ENCODE results near the gene IPO8.
"Not testable (repeated sequence)": the region's sequence is repeated elsewhere in the genome, so short reads cannot be mapped to it uniquely, and the experiment has no call there.

IPO8 gene

GRCh38 chr12:30631740-30632139 lies 63.9 kb downstream of the IPO8 start:
- Histone ChIP-seq H3K36me3 (ENCODE audit: control insufficient read depth, insufficient read depth, low read length) (peaks cover 54% of the 10 kb centered on the region), H3K4me3 (ENCODE audit: insufficient read depth, low read depth, low read length, poor library complexity, severe bottlenecking) (no peak overlapping the region)
- DNase-seq: no peak

GRCh38 chr12:30630979-30631285 lies 64.7 kb downstream of the IPO8 start:
- Histone ChIP-seq H3K9me3 (ENCODE audit: control insufficient read depth, low read length) (no peaks in the 10 kb centered on the region), H3K36me3 (ENCODE audit: control insufficient read depth, insufficient read depth, low read length) (peaks cover 54% of the 10 kb centered on the region), H3K4me3 (ENCODE audit: insufficient read depth, low read depth, low read length, poor library complexity, severe bottlenecking) (no peak overlapping the region), H3K4me1 (ENCODE audit: control insufficient read depth, insufficient read depth, low read length, poor library complexity, severe bottlenecking) (no peaks in the 10 kb centered on the region), H3K27ac (ENCODE audit: insufficient read depth, low read length, poor library complexity, severe bottlenecking) (no peak overlapping the region), H3K27me3 (replicated peaks; ENCODE audit: control insufficient read depth, insufficient read depth, low read length, poor library complexity, severe bottlenecking) (no peaks in the 10 kb centered on the region)
- DNase-seq: no peak

More at GRCh38 chr12:30631740-30632139, 63.9 kb downstream of the IPO8 start:
- H3K27ac ChIP-seq (ENCODE audit: insufficient read depth, low read length, poor library complexity, severe bottlenecking): no peak overlapping the region
- no peaks in the 10 kb centered on the region for H3K27me3 ChIP-seq (replicated peaks; ENCODE audit: control insufficient read depth, insufficient read depth, low read length, poor library complexity, severe bottlenecking)
- H3K4me1 ChIP-seq (ENCODE audit: control insufficient read depth, insufficient read depth, low read length, poor library complexity, severe bottlenecking): no peaks in the 10 kb centered on the region
- H3K9me3 ChIP-seq (ENCODE audit: control insufficient read depth, low read length): no peaks in the 10 kb centered on the region

- Histone ChIP-seq H3K4me1 (ENCODE audit: control insufficient read depth, insufficient read depth, low read length, poor library complexity, severe bottlenecking) (no peaks in the 10 kb centered on the region), H3K9me3 (ENCODE audit: control insufficient read depth, low read length) (no peaks in the 10 kb centered on the region), H3K36me3 (ENCODE audit: control insufficient read depth, insufficient read depth, low read length) (peaks cover 54% of the 10 kb centered on the region), H3K4me3 (ENCODE audit: insufficient read depth, low read depth, low read length, poor library complexity, severe bottlenecking) (no peak overlapping the region), H3K27me3 (replicated peaks; ENCODE audit: control insufficient read depth, insufficient read depth, low read length, poor library complexity, severe bottlenecking) (no peaks in the 10 kb centered on the region), H3K27ac (ENCODE audit: insufficient read depth, low read length, poor library complexity, severe bottlenecking) (no peak overlapping the region)
- no peak for DNase-seq
Observed at GRCh38 chr12:30630076-30630978, 65.3 kb downstream of the IPO8 start.

GRCh38 chr12:30626847-30627246 lies 68.8 kb downstream of the IPO8 start:
- Histone ChIP-seq H3K9me3 (ENCODE audit: control insufficient read depth, low read length) (no peaks in the 10 kb centered on the region), H3K4me1 (ENCODE audit: control insufficient read depth, insufficient read depth, low read length, poor library complexity, severe bottlenecking) (no peaks in the 10 kb centered on the region), H3K27ac (ENCODE audit: insufficient read depth, low read length, poor library complexity, severe bottlenecking) (no peak overlapping the region), H3K27me3 (replicated peaks; ENCODE audit: control insufficient read depth, insufficient read depth, low read length, poor library complexity, severe bottlenecking) (no peaks in the 10 kb centered on the region), H3K36me3 (ENCODE audit: control insufficient read depth, insufficient read depth, low read length) (peaks cover 31% of the 10 kb centered on the region), H3K4me3 (ENCODE audit: insufficient read depth, low read depth, low read length, poor library complexity, severe bottlenecking) (no peak overlapping the region)
- no peak for DNase-seq

- Histone ChIP-seq H3K4me1 (ENCODE audit: control insufficient read depth, insufficient read depth, low read length, poor library complexity, severe bottlenecking) (no peaks in the 10 kb centered on the region), H3K4me3 (ENCODE audit: insufficient read depth, low read depth, low read length, poor library complexity, severe bottlenecking) (no peak overlapping the region), H3K36me3 (ENCODE audit: control insufficient read depth, insufficient read depth, low read length) (peaks cover 3% of the 10 kb centered on the region), H3K27me3 (replicated peaks; ENCODE audit: control insufficient read depth, insufficient read depth, low read length, poor library complexity, severe bottlenecking) (no peaks in the 10 kb centered on the region), H3K27ac (ENCODE audit: insufficient read depth, low read length, poor library complexity, severe bottlenecking) (no peak overlapping the region), H3K9me3 (ENCODE audit: control insufficient read depth, low read length) (no peaks in the 10 kb centered on the region)
- no peak for DNase-seq
Observed at GRCh38 chr12:30624009-30624408, 71.7 kb downstream of the IPO8 start.

GRCh38 chr12:30622509-30622908 lies 73.2 kb downstream of the IPO8 start:
- no peaks in the 10 kb centered on the region for H3K36me3 ChIP-seq (ENCODE audit: control insufficient read depth, insufficient read depth, low read length)
- no peak overlapping the region for H3K4me3 ChIP-seq (ENCODE audit: insufficient read depth, low read depth, low read length, poor library complexity, severe bottlenecking)
- H3K27me3 ChIP-seq (replicated peaks; ENCODE audit: control insufficient read depth, insufficient read depth, low read length, poor library complexity, severe bottlenecking): no peaks in the 10 kb centered on the region
- H3K4me1 ChIP-seq (ENCODE audit: control insufficient read depth, insufficient read depth, low read length, poor library complexity, severe bottlenecking): no peaks in the 10 kb centered on the region
- no peak overlapping the region for H3K27ac ChIP-seq (ENCODE audit: insufficient read depth, low read length, poor library complexity, severe bottlenecking)
- no peaks in the 10 kb centered on the region for H3K9me3 ChIP-seq (ENCODE audit: control insufficient read depth, low read length)
- DNase-seq: no peak

GRCh38 chr12:30621663-30622241 lies 73.9 kb downstream of the IPO8 start:
- not testable (repeated sequence) for H3K36me3 ChIP-seq (ENCODE audit: control insufficient read depth, insufficient read depth, low read length); DNase-seq; H3K4me3 ChIP-seq (ENCODE audit: insufficient read depth, low read depth, low read length, poor library complexity, severe bottlenecking); H3K27ac ChIP-seq (ENCODE audit: insufficient read depth, low read length, poor library complexity, severe bottlenecking); H3K27me3 ChIP-seq (replicated peaks; ENCODE audit: control insufficient read depth, insufficient read depth, low read length, poor library complexity, severe bottlenecking); H3K9me3 ChIP-seq (ENCODE audit: control insufficient read depth, low read length); H3K4me1 ChIP-seq (ENCODE audit: control insufficient read depth, insufficient read depth, low read length, poor library complexity, severe bottlenecking)

- Histone ChIP-seq H3K36me3 (ENCODE audit: control insufficient read depth, insufficient read depth, low read length) (no peaks in the 10 kb centered on the region), H3K27ac (ENCODE audit: insufficient read depth, low read length, poor library complexity, severe bottlenecking) (no peak overlapping the region), H3K4me3 (ENCODE audit: insufficient read depth, low read depth, low read length, poor library complexity, severe bottlenecking) (no peak overlapping the region), H3K9me3 (ENCODE audit: control insufficient read depth, low read length) (no peaks in the 10 kb centered on the region), H3K4me1 (ENCODE audit: control insufficient read depth, insufficient read depth, low read length, poor library complexity, severe bottlenecking) (no peaks in the 10 kb centered on the region), H3K27me3 (replicated peaks; ENCODE audit: control insufficient read depth, insufficient read depth, low read length, poor library complexity, severe bottlenecking) (no peaks in the 10 kb centered on the region)
- DNase-seq: no peak
Observed at GRCh38 chr12:30617346-30618016, 78.2 kb downstream of the IPO8 start.

- Histone ChIP-seq H3K9me3 (ENCODE audit: control insufficient read depth, low read length) (no peaks in the 10 kb centered on the region), H3K27ac (ENCODE audit: insufficient read depth, low read length, poor library complexity, severe bottlenecking) (no peak overlapping the region)
- DNase-seq: no peak
Observed at GRCh38 chr12:30614031-30614430, 81.6 kb downstream of the IPO8 start.

More at GRCh38 chr12:30614031-30614430, 81.6 kb downstream of the IPO8 start:
- H3K36me3 ChIP-seq (ENCODE audit: control insufficient read depth, insufficient read depth, low read length): no peaks in the 10 kb centered on the region
- H3K4me1 ChIP-seq (ENCODE audit: control insufficient read depth, insufficient read depth, low read length, poor library complexity, severe bottlenecking): no peaks in the 10 kb centered on the region
- no peak overlapping the region for H3K4me3 ChIP-seq (ENCODE audit: insufficient read depth, low read depth, low read length, poor library complexity, severe bottlenecking)
- H3K27me3 ChIP-seq (replicated peaks; ENCODE audit: control insufficient read depth, insufficient read depth, low read length, poor library complexity, severe bottlenecking): no peaks in the 10 kb centered on the region
